ENCODE measurements around the gene PTPN23. TPM values are rescaled to one million over a fixed set of nuclear protein-coding genes. Genes with fewer than 3 reads are reported as not detected.
"Not testable (repeated sequence)": the region's sequence is repeated elsewhere in the genome, so short reads cannot be mapped to it uniquely, and the experiment has no call there.

PTPN23 gene
- total RNA-seq, 1 donor from 2014 or later: 30.2 TPM

GRCh38 chr3:47443611-47443995, 62.8 kb downstream of the PTPN23 start:
- Histone ChIP-seq H3K4me3 (no peak overlapping the region), H3K4me1 (peaks cover 31% of the 10 kb centered on the region), H3K27me3 (no peaks in the 10 kb centered on the region), H3K27ac (peak overlapping the region; percentile 73), H3K9me3 (no peaks in the 10 kb centered on the region), H3K36me3 (peaks cover 0 to 4% of the 10 kb centered on the region in 2 donors)
- TF ChIP-seq CTCF (IDR thresholded peaks at IDR 0.05) (no peak), POLR2A (IDR thresholded peaks at IDR 0.05) (no peak), POLR2AphosphoS5 (IDR thresholded peaks at IDR 0.05; ENCODE audit: insufficient read depth in 1 of 2, low read depth in 1 of 2) (no peak)
- DNase-seq (ENCODE audit: extremely low spot score in 2 of 2): no peak
- intact Hi-C loops (cut with DNase I): no loop called here

- peaks cover 31% of the 10 kb centered on the region for H3K4me1 ChIP-seq
- intact Hi-C loops (cut with DNase I): no loop called here
- DNase-seq (ENCODE audit: extremely low spot score in 2 of 2): no peak
These were observed 63.3 kb downstream of the PTPN23 start for GRCh38 chr3:47444103-47444502.

GRCh38 chr3:47452453-47453215, 71.8 kb downstream of the PTPN23 start:
- H3K27me3 ChIP-seq: no peaks in the 10 kb centered on the region
- H3K27ac ChIP-seq: peak overlapping the region; percentile 42
- no peak for DNase-seq (ENCODE audit: extremely low spot score in 2 of 2)
- intact Hi-C loops (cut with DNase I): no loop called here
- H3K36me3 ChIP-seq: no peaks in the 10 kb centered on the region
- H3K4me3 ChIP-seq: no peak overlapping the region
- H3K4me1 ChIP-seq: peaks cover 29% of the 10 kb centered on the region
- no peaks in the 10 kb centered on the region for H3K9me3 ChIP-seq
- TF ChIP-seq POLR2A (IDR thresholded peaks at IDR 0.05) (no peak), POLR2AphosphoS5 (IDR thresholded peaks at IDR 0.05; ENCODE audit: insufficient read depth in 1 of 2, low read depth in 1 of 2) (peak in 1 of 2 donors; percentile 33)

More at GRCh38 chr3:47444103-47444502, 63.3 kb downstream of the PTPN23 start:
- no peaks in the 10 kb centered on the region for H3K9me3 ChIP-seq
- TF ChIP-seq POLR2AphosphoS5 (IDR thresholded peaks at IDR 0.05; ENCODE audit: insufficient read depth in 1 of 2, low read depth in 1 of 2): peak in 1 of 2 donors; percentile 60
- TF ChIP-seq CTCF (IDR thresholded peaks at IDR 0.05): no peak
- peak overlapping the region; percentile 73 for H3K27ac ChIP-seq
- peaks cover 0 to 4% of the 10 kb centered on the region in 2 donors for H3K36me3 ChIP-seq
- H3K4me3 ChIP-seq: no peak overlapping the region
- H3K27me3 ChIP-seq: no peaks in the 10 kb centered on the region

- Histone ChIP-seq H3K27ac (peak overlapping the region; percentile 69), H3K4me3 (no peak overlapping the region), H3K36me3 (no peaks in the 10 kb centered on the region), H3K4me1 (peaks cover 35% of the 10 kb centered on the region), H3K27me3 (no peaks in the 10 kb centered on the region), H3K9me3 (no peaks in the 10 kb centered on the region)
- intact Hi-C loops (cut with DNase I): no loop called here
- no peak for DNase-seq (ENCODE audit: extremely low spot score in 2 of 2)
- TF ChIP-seq POLR2A (IDR thresholded peaks at IDR 0.05): no peak
- peak in 1 of 2 donors; percentile 34 for TF ChIP-seq POLR2AphosphoS5 (IDR thresholded peaks at IDR 0.05; ENCODE audit: insufficient read depth in 1 of 2, low read depth in 1 of 2)
These were observed 75.1 kb downstream of the PTPN23 start for GRCh38 chr3:47455806-47456452.

- Histone ChIP-seq H3K36me3 (no peaks in the 10 kb centered on the region), H3K4me3 (no peak overlapping the region), H3K27ac (no peak overlapping the region), H3K27me3 (no peaks in the 10 kb centered on the region), H3K4me1 (peaks cover 35% of the 10 kb centered on the region), H3K9me3 (no peaks in the 10 kb centered on the region)
- TF ChIP-seq CTCF (IDR thresholded peaks at IDR 0.05): no peak
- TF ChIP-seq POLR2AphosphoS5 (IDR thresholded peaks at IDR 0.05; ENCODE audit: insufficient read depth in 1 of 2, low read depth in 1 of 2): no peak
- no peak for TF ChIP-seq POLR2A (IDR thresholded peaks at IDR 0.05)
- DNase-seq (ENCODE audit: extremely low spot score in 2 of 2): no peak
- intact Hi-C loops (cut with DNase I): no loop called here
These were observed 76.2 kb downstream of the PTPN23 start for GRCh38 chr3:47456984-47457383.

- not testable (repeated sequence) for DNase-seq (ENCODE audit: extremely low spot score in 2 of 2)
These were observed 78.8 kb downstream of the PTPN23 start for GRCh38 chr3:47459534-47460085.

More at GRCh38 chr3:47459534-47460085, 78.8 kb downstream of the PTPN23 start:
- H3K9me3 ChIP-seq; H3K36me3 ChIP-seq; H3K27me3 ChIP-seq; intact Hi-C loops (cut with DNase I); H3K27ac ChIP-seq; H3K4me3 ChIP-seq: not testable (repeated sequence)
- peaks cover 34% of the 10 kb centered on the region for H3K4me1 ChIP-seq

Other genes starting within 250 kb of the PTPN23 start
- gene SETD2, start 216.9 kb upstream of the PTPN23 start, total RNA-seq: 55.5 TPM
- 0.98 TPM for gene KIF9, start 98.2 kb upstream of the PTPN23 start, total RNA-seq
- 10.1 TPM for gene KLHL18, start 98.1 kb upstream of the PTPN23 start, total RNA-seq
- gene SCAP, start 94.9 kb downstream of the PTPN23 start, total RNA-seq: 84.7 TPM
- gene ELP6, start 132.7 kb downstream of the PTPN23 start, total RNA-seq: 22.1 TPM
- 0.98 TPM for gene CSPG5, start 197.8 kb downstream of the PTPN23 start, total RNA-seq

All from vagina (tissue), 2 donors.